NCI-H460 (cell line): ENCODE data around the gene TBCE. TPM values are rescaled to one million over a fixed set of nuclear protein-coding genes. Genes with fewer than 3 reads are reported as not detected.

Experiments used
- DNase-seq: peaks from one replicate; pipeline ENCODE4 v3.0.0-alpha.2; 2016; ENCODE audit warnings: low read depth; ENCODE audit errors: extremely low read depth
- small RNA-seq, 2 experiments: library from RNA; depleted of rRNA; stranded (forward); fragments of <200 nt; gene quantifications; one replicate each; pipeline ENCODE3, GENCODE V24; 2014
- total RNA-seq: library from RNA; depleted of rRNA; stranded (reverse); fragments of >200 nt; shearing (Covaris generic); gene quantifications from 2 replicates; pipeline ENCODE4 v1.2.3, GENCODE V29; 2014; rRNA removed

The TBCE gene
- total RNA-seq, 1 experiment from 2014 or later: 73.3 TPM

DNA sequence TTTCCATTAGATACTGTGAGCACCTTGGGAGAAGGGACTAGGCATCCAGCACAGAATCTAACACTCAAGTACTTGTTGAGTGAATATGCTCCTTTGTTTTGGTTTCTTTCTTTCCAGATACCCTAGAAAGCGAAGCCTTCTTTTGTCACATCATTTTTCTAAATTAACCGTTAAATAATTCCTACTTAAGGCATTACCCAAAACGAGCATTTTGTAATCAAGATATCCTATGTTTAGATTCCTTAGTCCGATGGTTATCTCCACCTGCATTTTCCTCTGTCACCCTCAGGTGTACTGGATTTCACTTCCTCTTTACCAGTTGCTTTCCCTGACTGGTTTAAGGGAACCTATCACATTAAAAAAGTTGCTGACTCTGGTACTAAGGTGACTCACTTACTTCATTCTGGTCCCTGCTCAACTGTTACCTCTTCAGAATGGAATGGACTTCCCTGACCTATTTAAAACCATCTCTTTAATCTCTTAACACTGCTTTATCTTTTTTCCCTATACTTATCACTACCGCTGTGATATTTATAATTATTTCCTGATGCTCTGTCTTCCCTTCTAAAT is 133.8 kb downstream of the TBCE start:
- no peak for DNase-seq

Small RNA genes lying within 50 kb of the gene (small RNA-seq; reads per million reads assigned to genes)
- 0 reads per million in 2 experiments for gene AL391994.1
- 0 to 0.06 reads per million in 2 experiments for gene RPS21P1

Other genes with a start within 250 kb of the TBCE start
- 210 and 262 TPM in 2 replicates for gene TOMM20, start 238.6 kb upstream of the TBCE start, total RNA-seq
- 145 and 158 TPM in 2 replicates for gene RBM34, start 206.2 kb upstream of the TBCE start, total RNA-seq
- 19.0 and 25.7 TPM in 2 replicates for gene ARID4B, start 39.2 kb upstream of the TBCE start, total RNA-seq
- 75.6 and 80.4 TPM in 2 replicates for gene GGPS1, start 38.9 kb upstream of the TBCE start, total RNA-seq
- 52.2 and 59.2 TPM in 2 replicates for gene B3GALNT2, start 137.0 kb downstream of the TBCE start, total RNA-seq